ENCODE results near the gene SLC29A3. TPM values are rescaled to one million over a fixed set of nuclear protein-coding genes. Genes with fewer than 3 reads are reported as not detected.

The SLC29A3 gene
- total and polyA plus RNA-seq, 2 of the 8 experiments (the other 6 are each of a cell fraction or from before 2014, with no cell fraction given) = 14.0 to 24.6 TPM

DNA sequence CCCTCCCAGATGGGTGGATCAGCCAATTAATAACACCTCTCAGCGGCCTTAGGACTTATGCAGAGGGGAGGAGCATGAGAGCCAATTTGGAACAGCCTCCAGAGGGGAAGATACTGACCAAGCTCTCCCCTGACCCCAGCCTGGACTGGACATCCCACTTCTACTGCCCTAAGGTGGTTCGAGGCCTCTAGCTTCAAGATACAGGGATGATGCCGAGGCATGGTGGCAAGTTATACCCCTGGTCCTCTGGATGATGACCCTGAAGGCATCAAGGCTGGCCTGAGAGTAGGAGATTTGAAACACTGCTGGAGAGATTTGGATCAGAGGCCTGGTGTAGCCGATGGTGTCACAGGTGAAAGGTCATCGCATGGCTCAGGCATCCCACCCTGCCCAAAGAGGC, 80.9 kb downstream of the SLC29A3 start:
- FAIRE-seq (no peak), DNase-seq (ENCODE audit: low read depth in 1 of 2, low spot score in 2 of 2) (peak in 1 of 2 experiments; percentile 30)
- H3K4me3 ChIP-seq (ENCODE audit: extremely low read depth in 1 of 4, insufficient read depth in 2 of 4, low read depth in 3 of 4, low read length in 4 of 4) = no peak overlapping the region
- H2BK20ac ChIP-seq (ENCODE audit: low read length) = no peak overlapping the region
- H2AFZ ChIP-seq (ENCODE audit: low read length) = no peak overlapping the region
- H2BK5ac ChIP-seq (ENCODE audit: low read depth, low read length) = no peak overlapping the region
- H3K14ac ChIP-seq (ENCODE audit: insufficient read length) = no peak overlapping the region
- H4K20me1 ChIP-seq (replicated peaks in 1 of 2; ENCODE audit: control insufficient read depth in 1 of 2, insufficient read depth in 2 of 2, low read length in 2 of 2) = peaks cover 0 to 15% of the 10 kb centered on the region in 2 experiments
- H3K36me3 ChIP-seq (ENCODE audit: control insufficient read depth in 2 of 4, insufficient read depth in 4 of 4, low read length in 3 of 4) = no peaks in the 10 kb centered on the region
- H3K56ac ChIP-seq (replicated peaks; ENCODE audit: insufficient read length, low read depth, low read length) = no peak overlapping the region
- H2BK15ac ChIP-seq (ENCODE audit: low read length) = no peak overlapping the region
- no peak overlapping the region for H3K4ac ChIP-seq (replicated peaks; ENCODE audit: insufficient read length, low read depth, low read length)
- CTCF ChIA-PET (ENCODE audit: partially characterized antibody) = interaction anchor here (0.6 to 7.6 kb wide), 12 partner anchors 16 to 307 kb away, joined by 3 to 74 read pairs (median 14); partner anchors contain the start of gene SLC29A3
- no peak overlapping the region for H4K91ac ChIP-seq (replicated peaks; ENCODE audit: insufficient read length, low read length)
- peaks cover 0 to 18% (median 10%) of the 10 kb centered on the region in 4 experiments; a peak in 6 of 7 replicates for H3K4me1 ChIP-seq (replicated peaks in 1 of 4; ENCODE audit: control insufficient read depth in 3 of 4, insufficient read depth in 4 of 4, low read length in 3 of 4)
- no peaks in the 10 kb centered on the region for H3K79me2 ChIP-seq (ENCODE audit: control insufficient read depth in 1 of 2, insufficient read depth in 2 of 2, low read length in 2 of 2)
- no peak overlapping the region for H4K8ac ChIP-seq (ENCODE audit: extremely low read depth, insufficient read depth, low read length)
- H3K18ac ChIP-seq (ENCODE audit: extremely low read depth, low read length) = no peak overlapping the region
- no peak overlapping the region for H3K23ac ChIP-seq (ENCODE audit: insufficient read length)
- no peak overlapping the region for H2BK12ac ChIP-seq (ENCODE audit: low read depth, low read length)
- H2BK120ac ChIP-seq (replicated peaks; ENCODE audit: low read depth, low read length) = no peak overlapping the region
- H3K23me2 ChIP-seq (ENCODE audit: low read depth, low read length) = peaks cover 14% of the 10 kb centered on the region; the same call in 1 of the 2 replicates
- H3K4me2 ChIP-seq (ENCODE audit: insufficient read depth in 1 of 2, low read depth in 2 of 2, low read length in 2 of 2) = no peak overlapping the region
- 81% methylated on average over 5 of the region's 5 CpGs; no CpG with 5 or more reads in 1 of the 2 experiments for WGBS, 2 experiments (ENCODE audit: extremely low coverage in 1 of 2, insufficient coverage in 1 of 2, insufficient read length in 1 of 2, insufficient replicate concordance in 2 of 2, low coverage in 1 of 2, low lambda C conversion rate in 2 of 2, missing lambda C conversion rate in 1 of 2)
- no peak overlapping the region for H3K9ac ChIP-seq (replicated peaks in 1 of 4; ENCODE audit: extremely low read depth in 1 of 4, low read depth in 3 of 4, low read length in 3 of 4)
- H4K5ac ChIP-seq (ENCODE audit: insufficient read length, low read depth, low read length) = no peak overlapping the region
- no peaks in the 10 kb centered on the region for H3K9me3 ChIP-seq (ENCODE audit: insufficient read depth in 2 of 2, low read depth in 1 of 2, low read length in 1 of 2)
- H3K79me1 ChIP-seq (ENCODE audit: low read depth, low read length) = no peaks in the 10 kb centered on the region
- no peak overlapping the region for H2AK5ac ChIP-seq (ENCODE audit: low read depth, low read length)
- peaks cover 15 to 43% (median 37%) of the 10 kb centered on the region in 4 experiments for H3K27me3 ChIP-seq (replicated peaks in 1 of 4; ENCODE audit: control insufficient read depth in 3 of 4, extremely low read depth in 1 of 4, insufficient read depth in 3 of 4, low read length in 3 of 4)
- TF ChIP-seq NANOG (IDR thresholded peaks at IDR 0.05; ENCODE audit: insufficient read depth, low read depth, low read length, poor library complexity, severe bottlenecking) = no peak
- TF ChIP-seq RBBP5 (IDR thresholded peaks at IDR 0.05; ENCODE audit: borderline replicate concordance, low read depth, low read length) = no peak
- TF ChIP-seq EZH2 (IDR thresholded peaks at IDR 0.05; ENCODE audit: low read depth, low read length, severe bottlenecking) = no peak
- TF ChIP-seq CHD1 (IDR thresholded peaks at IDR 0.05; ENCODE audit: low read depth, low read length) = no peak
- POLR2A ChIA-PET (ENCODE audit: partially characterized antibody) = no interaction called here
- H3K27ac ChIP-seq (ENCODE audit: low read depth, low read length) = no peak overlapping the region

Measured in H1 (cell line).